ENCODE results near the gene MTMR11. TPM values are rescaled to one million over a fixed set of nuclear protein-coding genes. Genes with fewer than 3 reads are reported as not detected.

The MTMR11 gene
- 9.3 and 16.8 TPM in 2 replicates for total RNA-seq (2011; cell fraction: chromatin; rRNA removed; ENCODE audit: low replicate concordance)
- 6.4 and 6.7 TPM in 2 replicates for total RNA-seq (2011; cell fraction: nucleolus; rRNA removed)
- 7.7 and 8.3 TPM in 2 replicates for total RNA-seq (2011; cell fraction: nucleoplasm; rRNA removed)
- total RNA-seq (2014; rRNA removed) (0.09 and 0.53 TPM in 2 replicates), total RNA-seq (2014; rRNA removed; fragmentation: Illumina TruSeq; extraction: Trizol) (0.38 and 0.51 TPM in 2 replicates), total RNA-seq (2015; rRNA removed; fragmentation: Illumina TruSeq; extraction: Trizol) (0.38 and 0.40 TPM in 2 replicates), total RNA-seq (2021) (0.56 and 1.3 TPM in 2 replicates), polyA plus RNA-seq (2011; rRNA removed) (1.6 and 1.8 TPM in 2 replicates), polyA plus RNA-seq (2014; fragmentation: Illumina TruSeq; extraction: Trizol) (0.73 and 0.76 TPM in 2 replicates), polyA plus RNA-seq (2014; fragmentation: Nextera tagmentation; extraction: Ambion mirVana) (under 1 TPM; 0.34 to 0.45 TPM), polyA plus RNA-seq (2014; rRNA removed) (0.60 and 1.0 TPM in 2 replicates), polyA minus RNA-seq (2011; rRNA and poly(A)+ RNA removed) (0.96 and 1.8 TPM in 2 replicates), Bru-seq, nascent RNA (percentile 33 among the genes with signal in this experiment), BruChase-seq, experiment 1, labeled RNA remaining after a 2-hour chase (percentile 32 among the genes with signal in this experiment), BruChase-seq, experiment 2, labeled RNA remaining after a 6-hour chase (percentile 42 among the genes with signal in this experiment)
- 1.3 and 2.3 TPM in 2 replicates for polyA plus RNA-seq (2011; cell fraction: cytosol; rRNA removed)
- 12.2 and 13.9 TPM in 2 replicates for polyA plus RNA-seq (2011; cell fraction: nucleus; rRNA removed)
- polyA plus RNA-seq (2012), result 0.74 and 1.2 TPM in 2 replicates
- polyA minus RNA-seq (2011; cell fraction: cytosol; rRNA and poly(A)+ RNA removed), result 1.1 TPM in 1 of 2 replicates, not detected in the other
- polyA minus RNA-seq (2011; cell fraction: nucleus; rRNA and poly(A)+ RNA removed), result 3.4 and 3.6 TPM in 2 replicates
- long read RNA-seq, experiment 1, partial matches to known transcripts, result 1 of 1 reads
- long read RNA-seq, experiment 1, other reads (novel, unspliced or antisense), result 0 of 1 reads
- long read RNA-seq, experiment 2, partial matches to known transcripts, result 0 of 1 reads
- long read RNA-seq, experiment 2, other reads (novel, unspliced or antisense), result 1 of 1 reads
- long read RNA-seq, experiment 3, result 0 reads

- no peaks in the 10 kb centered on the region for H3K79me2 ChIP-seq (ENCODE audit: control insufficient read depth, insufficient read depth, low read length)
- peak within 1 kb of the TSS; percentile 68 for H3K4me2 ChIP-seq (ENCODE audit: insufficient read depth, low read length)
- no peaks in the 10 kb centered on the region for H3K9me1 ChIP-seq (ENCODE audit: control insufficient read depth, insufficient read depth, low read length)
- FAIRE-seq (peak; percentile 44), DNase-seq (ENCODE audit: extremely low read depth in 1 of 4, low spot score in 3 of 4) (peak in 3 of 4 experiments; percentile 51 to 54 (median 52)), ATAC-seq (peak; percentile 65)
- peak within 1 kb of the TSS; percentile 26 for H3K4me3 ChIP-seq
- no peaks in the 10 kb centered on the region for H3K9me3 ChIP-seq (replicated peaks; ENCODE audit: control insufficient read depth, insufficient read depth, low read depth, low read length)
- BruUV-seq (replicated peaks), result no TSS peak
- peak within 1 kb of the TSS; percentile 75 for H2AFZ ChIP-seq (ENCODE audit: low read depth, low read length)
- ChIA-PET CTCF (ENCODE audit: low intra/inter-chr PET ratio) (no interaction called here), POLR2A (interaction anchor here (0.6 to 2.7 kb wide), 4 partner anchors 8 to 49 kb away, joined by 3 to 24 read pairs (median 3); a partner anchor contains a TSS)
- in situ Hi-C loops (cut with MboI) (no loop called here), intact Hi-C loops (cut with micrococcal nuclease) (no loop called here)
- H3K27ac ChIP-seq (ENCODE audit: extremely low read depth, low read depth, low read length), result no peak within 1 kb of the TSS
- H3K9ac ChIP-seq (ENCODE audit: insufficient read depth in 1 of 2, low read depth in 2 of 2, low read length in 2 of 2), result peak within 1 kb of the TSS; percentile 24 to 53
- no peaks in the 10 kb centered on the region for H3K27me3 ChIP-seq (ENCODE audit: control insufficient read depth in 2 of 2, insufficient read depth in 2 of 2, low read length in 2 of 2)
- H3K36me3 ChIP-seq (ENCODE audit: control insufficient read depth, insufficient read depth, low read length), result no peaks in the 10 kb centered on the region
- WGBS (ENCODE audit: insufficient coverage, low coverage, missing lambda C conversion rate), result 14% methylated on average over 17 of the region's 18 CpGs
- H3K4me1 ChIP-seq (replicated peaks in 1 of 2; ENCODE audit: control insufficient read depth in 2 of 2, insufficient read depth in 2 of 2, low read length in 2 of 2), result peaks cover 23 to 39% of the 10 kb centered on the region in 2 experiments
- H4K20me1 ChIP-seq (replicated peaks; ENCODE audit: control insufficient read depth, insufficient read depth, low read length), result no peaks in the 10 kb centered on the region
- TF ChIP-seq ZBTB49 (CRISPR knock-in tag; IDR thresholded peaks at IDR 0.05; ENCODE audit: borderline replicate concordance) (no peak), HIVEP1 (CRISPR knock-in tag; IDR thresholded peaks at IDR 0.05) (no peak), TBP (optimal IDR thresholded peaks at IDR 0.05; ENCODE audit: low read depth, low read length) (no peak), CHD1 (IDR thresholded peaks at IDR 0.05; ENCODE audit: low read length) (no peak), PKNOX1 (IDR thresholded peaks at IDR 0.05) (peak; percentile 44), ZBTB12 (CRISPR knock-in tag; IDR thresholded peaks at IDR 0.05) (no peak), ZNF57 (CRISPR knock-in tag; IDR thresholded peaks at IDR 0.05) (no peak), RFX7 (CRISPR knock-in tag; IDR thresholded peaks at IDR 0.05) (no peak), OTX1 (CRISPR knock-in tag; IDR thresholded peaks at IDR 0.05) (peak; percentile 41; the same call in 1 of the 2 replicates), U2AF2 (optimal IDR thresholded peaks at IDR 0.05; ENCODE audit: low read depth, low read length) (no peak), TOE1 (IDR thresholded peaks at IDR 0.05; ENCODE audit: borderline replicate concordance) (peak; percentile 58; the same call in 1 of the 2 replicates), TOE1 (CRISPR knock-in tag; IDR thresholded peaks at IDR 0.05; ENCODE audit: borderline replicate concordance, low read depth) (no peak), POLR2H (tag; IDR thresholded peaks at IDR 0.05; ENCODE audit: low read depth) (no peak)
Measured at GRCh38 chr1:149936170-149936991, at the start of gene MTMR11. MTMR11 (minus strand) TSS chr1:149936879; CDS start chr1:149936647, 232 bp downstream.

Measured in K562 (cell line).